ENCODE measurements around the gene RPS6KB2. TPM values are rescaled to one million over a fixed set of nuclear protein-coding genes. Genes with fewer than 3 reads are reported as not detected.

The RPS6KB2 gene
- total and polyA plus RNA-seq, 10 of the 15 experiments (the other 5 are each of a cell fraction or from before 2014, with no cell fraction given), result 0.39 to 101 (median 58.4) TPM

DNA sequence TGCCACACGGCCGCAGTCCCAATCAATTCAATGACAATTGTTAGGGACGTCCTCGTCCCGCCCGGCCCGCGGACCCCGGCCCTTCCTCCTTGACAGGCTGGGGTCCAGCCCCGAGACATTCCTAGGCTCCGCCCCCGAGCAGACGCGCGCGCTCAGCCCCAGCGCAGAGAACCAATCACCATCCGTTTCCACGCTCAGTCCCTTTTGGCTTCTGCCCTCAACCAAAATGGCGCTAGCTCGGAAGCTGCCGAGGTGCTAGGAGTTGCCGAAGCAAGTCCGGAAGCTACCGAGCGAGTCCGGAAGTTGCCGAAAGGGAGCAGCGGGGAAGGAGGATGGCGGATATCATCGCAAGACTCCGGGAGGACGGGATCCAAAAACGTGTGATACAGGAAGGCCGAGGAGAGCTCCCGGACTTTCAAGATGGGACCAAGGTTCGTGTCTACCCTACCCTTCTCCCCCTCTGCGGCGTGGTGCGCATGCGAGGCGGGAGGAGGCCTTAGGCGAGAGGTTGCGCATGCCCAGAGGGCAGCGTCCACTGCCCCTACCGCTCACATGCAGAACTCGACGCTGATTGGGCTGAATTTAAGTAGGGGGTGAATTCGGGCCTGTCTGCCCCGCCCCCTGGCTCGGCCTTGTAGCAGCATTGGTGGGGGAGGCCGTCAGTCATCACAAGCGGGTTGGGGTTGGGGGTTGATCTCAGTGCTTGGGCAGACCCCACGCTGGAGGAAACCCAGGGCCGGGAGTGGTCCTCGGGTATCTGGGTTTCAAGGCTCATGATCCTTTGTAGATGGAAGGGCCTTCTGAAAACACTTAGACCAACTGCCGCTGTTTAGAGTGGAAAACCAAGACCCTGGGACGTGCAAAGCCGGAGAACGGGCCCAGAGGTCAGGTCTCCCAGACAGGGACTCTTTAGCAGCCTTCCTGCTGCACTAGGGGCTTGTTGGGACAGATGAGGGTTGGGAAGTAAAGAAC lies 54.8 kb downstream of the RPS6KB2 start, which contains the start of gene AIP (continued):
- TF ChIP-seq, protein P1, sequence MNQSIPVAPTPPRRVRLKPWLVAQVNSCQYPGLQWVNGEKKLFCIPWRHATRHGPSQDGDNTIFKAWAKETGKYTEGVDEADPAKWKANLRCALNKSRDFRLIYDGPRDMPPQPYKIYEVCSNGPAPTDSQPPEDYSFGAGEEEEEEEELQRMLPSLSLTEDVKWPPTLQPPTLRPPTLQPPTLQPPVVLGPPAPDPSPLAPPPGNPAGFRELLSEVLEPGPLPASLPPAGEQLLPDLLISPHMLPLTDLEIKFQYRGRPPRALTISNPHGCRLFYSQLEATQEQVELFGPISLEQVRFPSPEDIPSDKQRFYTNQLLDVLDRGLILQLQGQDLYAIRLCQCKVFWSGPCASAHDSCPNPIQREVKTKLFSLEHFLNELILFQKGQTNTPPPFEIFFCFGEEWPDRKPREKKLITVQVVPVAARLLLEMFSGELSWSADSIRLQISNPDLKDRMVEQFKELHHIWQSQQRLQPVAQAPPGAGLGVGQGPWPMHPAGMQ (IDR thresholded peaks at IDR 0.05; ENCODE audit: borderline replicate concordance), result no peak
- TF ChIP-seq NFYA (IDR thresholded peaks at IDR 0.05; ENCODE audit: borderline replicate concordance, low read depth, low read length) (no peak; the same call in 1 of the 2 replicates), HCFC1 (IDR thresholded peaks at IDR 0.05; ENCODE audit: low read length) (peak; percentile 77), YBX1 (IDR thresholded peaks at IDR 0.05) (no peak), LARP7 (IDR thresholded peaks at IDR 0.05) (peak; percentile 51; the same call in 1 of the 2 replicates), ZSCAN29 (IDR thresholded peaks at IDR 0.05) (no peak), SMARCA5 (IDR thresholded peaks at IDR 0.05) (peak; percentile 60; the same call in 1 of the 2 replicates), KDM1A (IDR thresholded peaks at IDR 0.05; ENCODE audit: borderline replicate concordance) (no peak), POLR2AphosphoS5 (IDR thresholded peaks at IDR 0.05; ENCODE audit: low read length) (peak; percentile 70), STAT3 (IDR thresholded peaks at IDR 0.05; ENCODE audit: low read depth, low read length) (no peak), CHD1 (IDR thresholded peaks at IDR 0.05; ENCODE audit: low read depth, low read length) (no peak), CBX3 (IDR thresholded peaks at IDR 0.05; ENCODE audit: borderline replicate concordance, low read depth) (no peak), GATAD2B (conservative IDR thresholded peaks at IDR 0.05; ENCODE audit: low read depth) (no peak), NR2F1 (conservative IDR thresholded peaks at IDR 0.05) (no peak), TCF3 (IDR thresholded peaks at IDR 0.05; ENCODE audit: borderline replicate concordance, insufficient read depth, low read depth, low read length) (no peak), HDAC6 (IDR thresholded peaks at IDR 0.05; ENCODE audit: unreplicated experiment) (no peak), NFXL1 (IDR thresholded peaks at IDR 0.05; ENCODE audit: borderline replicate concordance) (no peak)
- TF ChIP-seq, protein P2, sequence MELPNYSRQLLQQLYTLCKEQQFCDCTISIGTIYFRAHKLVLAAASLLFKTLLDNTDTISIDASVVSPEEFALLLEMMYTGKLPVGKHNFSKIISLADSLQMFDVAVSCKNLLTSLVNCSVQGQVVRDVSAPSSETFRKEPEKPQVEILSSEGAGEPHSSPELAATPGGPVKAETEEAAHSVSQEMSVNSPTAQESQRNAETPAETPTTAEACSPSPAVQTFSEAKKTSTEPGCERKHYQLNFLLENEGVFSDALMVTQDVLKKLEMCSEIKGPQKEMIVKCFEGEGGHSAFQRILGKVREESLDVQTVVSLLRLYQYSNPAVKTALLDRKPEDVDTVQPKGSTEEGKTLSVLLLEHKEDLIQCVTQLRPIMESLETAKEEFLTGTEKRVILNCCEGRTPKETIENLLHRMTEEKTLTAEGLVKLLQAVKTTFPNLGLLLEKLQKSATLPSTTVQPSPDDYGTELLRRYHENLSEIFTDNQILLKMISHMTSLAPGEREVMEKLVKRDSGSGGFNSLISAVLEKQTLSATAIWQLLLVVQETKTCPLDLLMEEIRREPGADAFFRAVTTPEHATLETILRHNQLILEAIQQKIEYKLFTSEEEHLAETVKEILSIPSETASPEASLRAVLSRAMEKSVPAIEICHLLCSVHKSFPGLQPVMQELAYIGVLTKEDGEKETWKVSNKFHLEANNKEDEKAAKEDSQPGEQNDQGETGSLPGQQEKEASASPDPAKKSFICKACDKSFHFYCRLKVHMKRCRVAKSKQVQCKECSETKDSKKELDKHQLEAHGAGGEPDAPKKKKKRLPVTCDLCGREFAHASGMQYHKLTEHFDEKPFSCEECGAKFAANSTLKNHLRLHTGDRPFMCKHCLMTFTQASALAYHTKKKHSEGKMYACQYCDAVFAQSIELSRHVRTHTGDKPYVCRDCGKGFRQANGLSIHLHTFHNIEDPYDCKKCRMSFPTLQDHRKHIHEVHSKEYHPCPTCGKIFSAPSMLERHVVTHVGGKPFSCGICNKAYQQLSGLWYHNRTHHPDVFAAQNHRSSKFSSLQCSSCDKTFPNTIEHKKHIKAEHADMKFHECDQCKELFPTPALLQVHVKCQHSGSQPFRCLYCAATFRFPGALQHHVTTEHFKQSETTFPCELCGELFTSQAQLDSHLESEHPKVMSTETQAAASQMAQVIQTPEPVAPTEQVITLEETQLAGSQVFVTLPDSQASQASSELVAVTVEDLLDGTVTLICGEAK (IDR thresholded peaks at IDR 0.05; ENCODE audit: borderline replicate concordance), result 0 out of 2 replicates have a peak, but pooled peaks have one; percentile 57
- TF ChIP-seq, protein P3, sequence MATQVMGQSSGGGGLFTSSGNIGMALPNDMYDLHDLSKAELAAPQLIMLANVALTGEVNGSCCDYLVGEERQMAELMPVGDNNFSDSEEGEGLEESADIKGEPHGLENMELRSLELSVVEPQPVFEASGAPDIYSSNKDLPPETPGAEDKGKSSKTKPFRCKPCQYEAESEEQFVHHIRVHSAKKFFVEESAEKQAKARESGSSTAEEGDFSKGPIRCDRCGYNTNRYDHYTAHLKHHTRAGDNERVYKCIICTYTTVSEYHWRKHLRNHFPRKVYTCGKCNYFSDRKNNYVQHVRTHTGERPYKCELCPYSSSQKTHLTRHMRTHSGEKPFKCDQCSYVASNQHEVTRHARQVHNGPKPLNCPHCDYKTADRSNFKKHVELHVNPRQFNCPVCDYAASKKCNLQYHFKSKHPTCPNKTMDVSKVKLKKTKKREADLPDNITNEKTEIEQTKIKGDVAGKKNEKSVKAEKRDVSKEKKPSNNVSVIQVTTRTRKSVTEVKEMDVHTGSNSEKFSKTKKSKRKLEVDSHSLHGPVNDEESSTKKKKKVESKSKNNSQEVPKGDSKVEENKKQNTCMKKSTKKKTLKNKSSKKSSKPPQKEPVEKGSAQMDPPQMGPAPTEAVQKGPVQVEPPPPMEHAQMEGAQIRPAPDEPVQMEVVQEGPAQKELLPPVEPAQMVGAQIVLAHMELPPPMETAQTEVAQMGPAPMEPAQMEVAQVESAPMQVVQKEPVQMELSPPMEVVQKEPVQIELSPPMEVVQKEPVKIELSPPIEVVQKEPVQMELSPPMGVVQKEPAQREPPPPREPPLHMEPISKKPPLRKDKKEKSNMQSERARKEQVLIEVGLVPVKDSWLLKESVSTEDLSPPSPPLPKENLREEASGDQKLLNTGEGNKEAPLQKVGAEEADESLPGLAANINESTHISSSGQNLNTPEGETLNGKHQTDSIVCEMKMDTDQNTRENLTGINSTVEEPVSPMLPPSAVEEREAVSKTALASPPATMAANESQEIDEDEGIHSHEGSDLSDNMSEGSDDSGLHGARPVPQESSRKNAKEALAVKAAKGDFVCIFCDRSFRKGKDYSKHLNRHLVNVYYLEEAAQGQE (IDR thresholded peaks at IDR 0.05; ENCODE audit: low read depth, low read length), result no peak
- TF ChIP-seq, protein P4, sequence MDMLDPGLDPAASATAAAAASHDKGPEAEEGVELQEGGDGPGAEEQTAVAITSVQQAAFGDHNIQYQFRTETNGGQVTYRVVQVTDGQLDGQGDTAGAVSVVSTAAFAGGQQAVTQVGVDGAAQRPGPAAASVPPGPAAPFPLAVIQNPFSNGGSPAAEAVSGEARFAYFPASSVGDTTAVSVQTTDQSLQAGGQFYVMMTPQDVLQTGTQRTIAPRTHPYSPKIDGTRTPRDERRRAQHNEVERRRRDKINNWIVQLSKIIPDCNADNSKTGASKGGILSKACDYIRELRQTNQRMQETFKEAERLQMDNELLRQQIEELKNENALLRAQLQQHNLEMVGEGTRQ (IDR thresholded peaks at IDR 0.05; ENCODE audit: borderline replicate concordance, low read depth, low read length), result no peak
